ENCODE measurements around the gene LARGE1.

Gene LARGE1

GRCh38 chr22:33555814-33556522, 364.3 kb downstream of the LARGE1 start:
- Histone ChIP-seq H3K9me3 (ENCODE audit: control insufficient read depth, low read length) (no peaks in the 10 kb centered on the region), H3K27me3 (replicated peaks; ENCODE audit: control insufficient read depth, insufficient read depth, low read length) (no peaks in the 10 kb centered on the region), H3K4me1 (ENCODE audit: control insufficient read depth, insufficient read depth, low read length) (no peaks in the 10 kb centered on the region), H3K4me3 (ENCODE audit: low read length) (no peak overlapping the region), H3K9ac (ENCODE audit: low read length) (no peak overlapping the region), H3K36me3 (ENCODE audit: control insufficient read depth, insufficient read depth, low read length, severe bottlenecking) (no peaks in the 10 kb centered on the region)
- no peak for DNase-seq (ENCODE audit: low read depth)

- no peak overlapping the region for H3K9ac ChIP-seq (ENCODE audit: low read length)
- DNase-seq (ENCODE audit: low read depth) = no peak
- no peaks in the 10 kb centered on the region for H3K4me1 ChIP-seq (ENCODE audit: control insufficient read depth, insufficient read depth, low read length)
- H3K9me3 ChIP-seq (ENCODE audit: control insufficient read depth, low read length) = no peaks in the 10 kb centered on the region
- H3K4me3 ChIP-seq (ENCODE audit: low read length) = no peak overlapping the region
- H3K36me3 ChIP-seq (ENCODE audit: control insufficient read depth, insufficient read depth, low read length, severe bottlenecking) = no peaks in the 10 kb centered on the region
- H3K27me3 ChIP-seq (replicated peaks; ENCODE audit: control insufficient read depth, insufficient read depth, low read length) = no peaks in the 10 kb centered on the region
Observed at GRCh38 chr22:33553493-33553892, 366.8 kb downstream of the LARGE1 start.

GRCh38 chr22:33544707-33545106, 375.6 kb downstream of the LARGE1 start:
- H3K4me3 ChIP-seq (ENCODE audit: low read length) = no peak overlapping the region
- no peaks in the 10 kb centered on the region for H3K27me3 ChIP-seq (replicated peaks; ENCODE audit: control insufficient read depth, insufficient read depth, low read length)
- H3K4me1 ChIP-seq (ENCODE audit: control insufficient read depth, insufficient read depth, low read length) = peaks cover 49% of the 10 kb centered on the region
- DNase-seq (ENCODE audit: low read depth) = no peak
- H3K9ac ChIP-seq (ENCODE audit: low read length) = no peak overlapping the region
- no peaks in the 10 kb centered on the region for H3K36me3 ChIP-seq (ENCODE audit: control insufficient read depth, insufficient read depth, low read length, severe bottlenecking)
- H3K9me3 ChIP-seq (ENCODE audit: control insufficient read depth, low read length) = no peaks in the 10 kb centered on the region

GRCh38 chr22:33542722-33543121, 377.6 kb downstream of the LARGE1 start:
- Histone ChIP-seq H3K4me3 (ENCODE audit: low read length) (no peak overlapping the region), H3K27me3 (replicated peaks; ENCODE audit: control insufficient read depth, insufficient read depth, low read length) (no peaks in the 10 kb centered on the region), H3K4me1 (ENCODE audit: control insufficient read depth, insufficient read depth, low read length) (peaks cover 67% of the 10 kb centered on the region), H3K9me3 (ENCODE audit: control insufficient read depth, low read length) (no peaks in the 10 kb centered on the region), H3K36me3 (ENCODE audit: control insufficient read depth, insufficient read depth, low read length, severe bottlenecking) (no peaks in the 10 kb centered on the region), H3K9ac (ENCODE audit: low read length) (no peak overlapping the region)
- no peak for DNase-seq (ENCODE audit: low read depth)

- Histone ChIP-seq H3K27me3 (replicated peaks; ENCODE audit: control insufficient read depth, insufficient read depth, low read length) (no peaks in the 10 kb centered on the region), H3K9ac (ENCODE audit: low read length) (no peak overlapping the region), H3K4me3 (ENCODE audit: low read length) (no peak overlapping the region), H3K9me3 (ENCODE audit: control insufficient read depth, low read length) (no peaks in the 10 kb centered on the region), H3K36me3 (ENCODE audit: control insufficient read depth, insufficient read depth, low read length, severe bottlenecking) (no peaks in the 10 kb centered on the region), H3K4me1 (ENCODE audit: control insufficient read depth, insufficient read depth, low read length) (peaks cover 68% of the 10 kb centered on the region)
- no peak for DNase-seq (ENCODE audit: low read depth)
Observed at GRCh38 chr22:33542153-33542552, 378.1 kb downstream of the LARGE1 start.

- H3K9ac ChIP-seq (ENCODE audit: low read length) = no peak overlapping the region
- H3K4me1 ChIP-seq (ENCODE audit: control insufficient read depth, insufficient read depth, low read length) = peaks cover 84% of the 10 kb centered on the region
- no peaks in the 10 kb centered on the region for H3K36me3 ChIP-seq (ENCODE audit: control insufficient read depth, insufficient read depth, low read length, severe bottlenecking)
- no peaks in the 10 kb centered on the region for H3K9me3 ChIP-seq (ENCODE audit: control insufficient read depth, low read length)
- no peak for DNase-seq (ENCODE audit: low read depth)
- H3K27me3 ChIP-seq (replicated peaks; ENCODE audit: control insufficient read depth, insufficient read depth, low read length) = no peaks in the 10 kb centered on the region
- peak overlapping the region; percentile 6 for H3K4me3 ChIP-seq (ENCODE audit: low read length)
Observed at GRCh38 chr22:33539902-33540751, 380.1 kb downstream of the LARGE1 start.

- no peaks in the 10 kb centered on the region for H3K36me3 ChIP-seq (ENCODE audit: control insufficient read depth, insufficient read depth, low read length, severe bottlenecking)
- no peaks in the 10 kb centered on the region for H3K27me3 ChIP-seq (replicated peaks; ENCODE audit: control insufficient read depth, insufficient read depth, low read length)
- no peaks in the 10 kb centered on the region for H3K9me3 ChIP-seq (ENCODE audit: control insufficient read depth, low read length)
- H3K4me3 ChIP-seq (ENCODE audit: low read length) = peak overlapping the region; percentile 6
- H3K4me1 ChIP-seq (ENCODE audit: control insufficient read depth, insufficient read depth, low read length) = peaks cover 77% of the 10 kb centered on the region
- no peak overlapping the region for H3K9ac ChIP-seq (ENCODE audit: low read length)
- DNase-seq (ENCODE audit: low read depth) = no peak
Observed at GRCh38 chr22:33539202-33539901, 380.9 kb downstream of the LARGE1 start.

GRCh38 chr22:33538277-33538885, 381.9 kb downstream of the LARGE1 start:
- Histone ChIP-seq H3K9me3 (ENCODE audit: control insufficient read depth, low read length) (no peaks in the 10 kb centered on the region), H3K4me3 (ENCODE audit: low read length) (no peak overlapping the region), H3K4me1 (ENCODE audit: control insufficient read depth, insufficient read depth, low read length) (peaks cover 68% of the 10 kb centered on the region), H3K9ac (ENCODE audit: low read length) (no peak overlapping the region), H3K36me3 (ENCODE audit: control insufficient read depth, insufficient read depth, low read length, severe bottlenecking) (no peaks in the 10 kb centered on the region), H3K27me3 (replicated peaks; ENCODE audit: control insufficient read depth, insufficient read depth, low read length) (no peaks in the 10 kb centered on the region)
- no peak for DNase-seq (ENCODE audit: low read depth)

- no peaks in the 10 kb centered on the region for H3K9me3 ChIP-seq (ENCODE audit: control insufficient read depth, low read length)
- H3K4me1 ChIP-seq (ENCODE audit: control insufficient read depth, insufficient read depth, low read length) = peaks cover 56% of the 10 kb centered on the region
- no peaks in the 10 kb centered on the region for H3K27me3 ChIP-seq (replicated peaks; ENCODE audit: control insufficient read depth, insufficient read depth, low read length)
- H3K9ac ChIP-seq (ENCODE audit: low read length) = no peak overlapping the region
- H3K4me3 ChIP-seq (ENCODE audit: low read length) = no peak overlapping the region
- DNase-seq (ENCODE audit: low read depth) = no peak
- no peaks in the 10 kb centered on the region for H3K36me3 ChIP-seq (ENCODE audit: control insufficient read depth, insufficient read depth, low read length, severe bottlenecking)
Observed at GRCh38 chr22:33537059-33537458, 383.2 kb downstream of the LARGE1 start.

GRCh38 chr22:33535937-33536875, 384.1 kb downstream of the LARGE1 start:
- Histone ChIP-seq H3K9me3 (ENCODE audit: control insufficient read depth, low read length) (no peaks in the 10 kb centered on the region), H3K36me3 (ENCODE audit: control insufficient read depth, insufficient read depth, low read length, severe bottlenecking) (no peaks in the 10 kb centered on the region), H3K4me3 (ENCODE audit: low read length) (no peak overlapping the region), H3K27me3 (replicated peaks; ENCODE audit: control insufficient read depth, insufficient read depth, low read length) (no peaks in the 10 kb centered on the region), H3K9ac (ENCODE audit: low read length) (peak overlapping the region; percentile 37), H3K4me1 (ENCODE audit: control insufficient read depth, insufficient read depth, low read length) (peaks cover 47% of the 10 kb centered on the region)
- no peak for DNase-seq (ENCODE audit: low read depth)

Data from adipocyte (in vitro differentiated cells).